HepG2 (cell line): ENCODE measurements around the gene NCS1. TPM values are rescaled to one million over a fixed set of nuclear protein-coding genes. Genes with fewer than 3 reads are reported as not detected.

Experiments
- polyA plus RNA-seq, 8 experiments: library from polyadenylated mRNA; depleted of rRNA in 3 of 8; stranded (reverse) in 7 of 8; unstranded in 1 of 8; fragments of >200 nt; fragmentation: Illumina TruSeq in 4 of 8; extraction: Trizol in 4 of 8; gene quantifications; 2 replicates each; pipeline versions ENCODE4 v1.2.1 to v1.2.3, GENCODE V29; 2011 to 2016; ENCODE audit warnings: low read depth in 4 of 8, missing spikeins in 1 of 8, mixed read lengths in 1 of 8; ENCODE audit not compliant: insufficient read depth in 1 of 8
- total RNA-seq, 5 experiments: library from RNA; depleted of rRNA; stranded (reverse); fragments of >200 nt; fragmentation: Illumina TruSeq; extraction: Trizol; gene quantifications; 2 replicates each; pipeline ENCODE4 v1.2.3, GENCODE V29; 2016; ENCODE audit warnings: low read depth in 1 of 5

NCS1 gene
- total and polyA plus RNA-seq, 2 of the 13 experiments (the other 11 are each of a cell fraction or from before 2014, with no cell fraction given) = 4.7 to 6.1 TPM

Other genes with a start within 250 kb of the NCS1 start
- 19.5 and 22.9 TPM in 2 replicates for gene FNBP1, start 129.2 kb upstream of the NCS1 start, total RNA-seq (2016; rRNA removed; fragmentation: Illumina TruSeq; extraction: Trizol)
- 5.2 and 5.4 TPM in 2 replicates for gene FNBP1, start 129.2 kb upstream of the NCS1 start, polyA plus RNA-seq (2011; rRNA removed)
- 18.7 and 22.5 TPM in 2 replicates for gene GPR107, start 118.5 kb upstream of the NCS1 start, total RNA-seq (2016; rRNA removed; fragmentation: Illumina TruSeq; extraction: Trizol)
- 24.2 and 24.4 TPM in 2 replicates for gene GPR107, start 118.5 kb upstream of the NCS1 start, polyA plus RNA-seq (2011; rRNA removed)
- gene HMCN2, start 93.4 kb downstream of the NCS1 start, total RNA-seq (2016; rRNA removed; fragmentation: Illumina TruSeq; extraction: Trizol) = 0.09 TPM in 1 of 2 replicates, not detected in the other
- gene HMCN2, start 93.4 kb downstream of the NCS1 start, polyA plus RNA-seq (2011; rRNA removed) = 0.09 TPM in 1 of 2 replicates, not detected in the other